Measurements from ENCODE around the gene SUSD1.
"Not testable (repeated sequence)": the region's sequence is repeated elsewhere in the genome, so short reads cannot be mapped to it uniquely, and the experiment has no call there.

The SUSD1 gene

GRCh38 chr9:112174965-112175795 lies at the start of gene SUSD1:
Gene SUSD1, minus strand, starts transcription at chr9:112175297. Its CDS starts 62 bp downstream, at chr9:112175235.
- DNase-seq: peak; percentile 43

- no peak for DNase-seq
These were observed 49.5 kb upstream of the SUSD1 start for GRCh38 chr9:112224401-112225289.

GRCh38 chr9:112218908-112219307 lies 43.8 kb upstream of the SUSD1 start:
- peak; percentile 41 for DNase-seq

GRCh38 chr9:112212926-112213325 lies 37.8 kb upstream of the SUSD1 start:
- DNase-seq: no peak

- no peak for DNase-seq
These were observed 32.4 kb upstream of the SUSD1 start for GRCh38 chr9:112207451-112207850.

- no peak for DNase-seq
These were observed 28.4 kb upstream of the SUSD1 start for GRCh38 chr9:112203536-112203935.

GRCh38 chr9:112200711-112201110 lies 25.6 kb upstream of the SUSD1 start:
- DNase-seq: no peak

GRCh38 chr9:112198646-112199045 lies 23.5 kb upstream of the SUSD1 start:
- no peak for DNase-seq

GRCh38 chr9:112194969-112195431 lies 19.9 kb upstream of the SUSD1 start:
- DNase-seq: no peak

- no peak for DNase-seq
These were observed 18.6 kb upstream of the SUSD1 start for GRCh38 chr9:112193572-112194288.

GRCh38 chr9:112190320-112190719 lies 15.2 kb upstream of the SUSD1 start:
- DNase-seq: not testable (repeated sequence)

GRCh38 chr9:112188884-112189283 lies 13.8 kb upstream of the SUSD1 start:
- no peak for DNase-seq

- no peak for DNase-seq
These were observed 12.3 kb upstream of the SUSD1 start for GRCh38 chr9:112187404-112187803.

GRCh38 chr9:112186695-112187094 lies 11.6 kb upstream of the SUSD1 start:
- DNase-seq: no peak

- DNase-seq: no peak
These were observed 9.8 kb upstream of the SUSD1 start for GRCh38 chr9:112184946-112185345.

GRCh38 chr9:112184221-112184620 lies 9.1 kb upstream of the SUSD1 start:
- DNase-seq: no peak

- DNase-seq: peak; percentile 74
These were observed 5.3 kb upstream of the SUSD1 start for GRCh38 chr9:112180387-112180881.

- DNase-seq: no peak
These were observed 4.7 kb upstream of the SUSD1 start for GRCh38 chr9:112179816-112180215.

GRCh38 chr9:112176524-112176923 lies 1.4 kb upstream of the SUSD1 start:
- DNase-seq: peak; percentile 64

- DNase-seq: peak; percentile 17
These were observed 759 bp upstream of the SUSD1 start for GRCh38 chr9:112175796-112176315.

- DNase-seq: peak; percentile 84
These were observed 704 bp downstream of the SUSD1 start for GRCh38 chr9:112174222-112174964.
